Right ventricle myocardium inferior (tissue), 1 donor: ENCODE data around the gene DPP7. TPM values are rescaled to one million over a fixed set of nuclear protein-coding genes. Genes with fewer than 3 reads are reported as not detected.
"Not testable (repeated sequence)": the region's sequence is repeated elsewhere in the genome, so short reads cannot be mapped to it uniquely, and the experiment has no call there.

Experiments used
- ATAC-seq: fragments of 200-7000 bp; cut with Tn5 transposase; one replicate; pipeline ENCODE4 v1.9.1; 2020; ENCODE audit warnings: mild to moderate bottlenecking, moderate library complexity
- DNase-seq: peaks from one replicate; pipeline ENCODE4 v3.0.0; 2021; ENCODE audit errors: missing footprints
- intact Hi-C: fragments of 100-400 bp; cut with DNase I; formaldehyde crosslinking; loops from one replicate; pipeline ENCODE4 v1.11.0; 2022
- total RNA-seq: library from RNA; stranded (reverse); fragmentation: NEBNext Ultra II Directional; extraction: Animal tissue kit (Norgen Biotek cat#: 25700); gene quantifications from one replicate; pipeline ENCODE4 v1.2.1, GENCODE V29; 2021
- donor health status: DM: no; HTN: yes; CAD: no; lungs with severe emphysema.

Gene DPP7
- total RNA-seq, 1 donor from 2014 or later, result 143 TPM

DNA sequence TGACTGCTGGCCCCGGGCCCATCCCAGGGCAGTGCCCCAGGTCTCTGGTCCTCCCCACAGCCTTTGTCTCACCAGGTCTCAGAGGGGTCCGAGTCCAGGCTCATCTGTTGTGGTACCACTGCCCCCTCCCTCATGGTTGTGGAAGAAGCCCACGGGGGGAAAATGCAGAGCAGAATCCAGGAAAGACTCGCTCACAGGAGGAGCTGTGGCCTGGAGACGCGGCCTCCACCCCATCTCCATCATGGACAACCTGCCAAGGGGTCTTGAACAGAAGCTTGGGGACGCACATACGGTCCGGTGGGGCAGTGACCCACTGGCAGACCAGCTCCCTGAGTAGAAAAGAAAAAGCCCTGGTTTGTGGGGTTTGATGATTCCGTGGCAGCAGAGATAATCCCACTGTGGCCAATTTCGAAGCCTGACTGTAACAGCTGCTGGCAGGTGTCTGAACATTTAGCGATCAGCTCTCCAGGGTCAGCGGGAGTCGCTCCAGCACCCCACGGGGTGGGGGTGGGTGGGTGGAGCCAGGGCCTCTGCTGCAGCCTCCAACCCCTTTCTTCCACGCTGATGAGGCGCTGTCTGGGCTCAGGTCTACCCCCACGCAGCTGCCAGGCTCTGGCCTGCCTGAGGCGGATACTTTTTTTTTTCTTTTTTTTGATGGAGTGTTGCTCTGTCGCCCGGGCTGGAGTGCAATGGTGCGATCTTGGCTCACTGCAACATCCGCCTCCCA lies 22.5 kb upstream of the DPP7 start:
- intact Hi-C loops, result no loop called here
- peak; percentile 16 for DNase-seq
- ATAC-seq, result no peak

DNA sequence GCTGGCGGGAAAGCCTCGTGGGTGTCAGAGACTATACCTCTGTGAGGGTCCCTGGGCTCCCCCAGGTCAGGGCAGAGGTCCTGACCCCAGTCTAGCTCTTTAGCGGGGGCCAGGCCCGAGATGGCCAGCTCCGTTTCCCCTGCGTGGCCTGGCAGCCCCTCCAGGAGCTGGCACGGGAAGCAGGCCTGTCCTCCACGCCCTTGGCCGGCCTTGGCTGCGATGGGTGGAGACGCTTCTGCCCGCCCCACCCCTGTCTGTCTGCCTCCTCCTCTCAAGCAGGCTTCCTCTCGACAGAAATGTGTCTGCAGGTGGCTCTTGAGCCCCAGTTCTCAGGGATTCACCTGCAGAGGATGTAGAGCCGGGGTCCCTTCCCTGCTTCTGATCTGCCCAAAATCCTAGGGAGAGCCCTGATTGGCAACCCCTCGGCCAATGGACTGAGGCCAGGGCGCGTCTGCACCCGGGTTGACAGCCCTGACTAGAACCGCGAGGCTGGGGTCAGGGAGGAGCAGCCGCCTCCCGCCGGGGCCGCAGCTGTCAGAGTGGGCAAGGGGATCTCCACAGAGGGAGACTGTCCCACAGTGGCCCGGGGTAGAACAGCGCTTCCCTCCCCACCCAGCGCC lies 21.8 kb upstream of the DPP7 start:
- no peak for ATAC-seq
- intact Hi-C loops, result no loop called here
- peak; percentile 59 for DNase-seq

DNA sequence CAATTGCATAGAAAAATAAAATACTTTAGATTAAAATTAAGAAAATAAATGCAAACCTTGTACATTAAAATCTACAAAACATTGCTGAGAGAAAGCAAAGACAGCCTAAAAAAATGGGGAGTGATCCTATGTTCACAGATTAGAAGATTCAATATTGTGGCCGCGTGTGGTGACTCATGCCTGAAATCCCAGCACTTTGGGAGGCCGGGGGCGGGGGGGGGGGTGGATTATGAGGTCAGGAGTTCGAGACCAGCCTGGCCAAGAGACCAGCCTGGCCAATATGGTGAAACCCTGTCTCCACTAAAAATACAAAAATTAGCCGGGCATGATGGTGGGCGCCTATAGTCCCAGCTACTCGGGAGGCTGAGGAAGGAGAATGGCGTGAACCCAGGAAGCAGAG lies 20.6 kb upstream of the DPP7 start:
- ATAC-seq, intact Hi-C loops, DNase-seq: not testable (repeated sequence)

DNA sequence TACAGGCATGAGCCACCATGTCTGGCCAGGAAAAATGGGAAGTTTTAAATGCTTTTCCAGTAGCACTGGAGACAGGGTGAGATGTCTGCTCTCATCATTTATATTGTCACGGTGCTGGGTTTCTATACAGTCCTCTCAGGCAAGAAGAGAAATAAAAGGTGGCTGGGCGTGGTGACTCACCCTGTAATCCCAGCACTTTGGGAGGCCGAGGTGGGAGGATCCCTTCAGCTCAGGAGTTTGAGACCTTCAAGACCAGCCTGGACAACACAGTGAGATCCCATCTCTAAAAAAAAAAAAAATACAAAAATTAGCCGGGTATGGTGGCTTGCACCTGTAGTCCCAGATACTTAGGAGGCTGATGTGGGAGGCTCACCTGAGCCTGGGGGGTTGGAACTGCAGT lies 19.7 kb upstream of the DPP7 start:
- ATAC-seq (no peak), DNase-seq (no peak)
- intact Hi-C loops, result no loop called here

DNA sequence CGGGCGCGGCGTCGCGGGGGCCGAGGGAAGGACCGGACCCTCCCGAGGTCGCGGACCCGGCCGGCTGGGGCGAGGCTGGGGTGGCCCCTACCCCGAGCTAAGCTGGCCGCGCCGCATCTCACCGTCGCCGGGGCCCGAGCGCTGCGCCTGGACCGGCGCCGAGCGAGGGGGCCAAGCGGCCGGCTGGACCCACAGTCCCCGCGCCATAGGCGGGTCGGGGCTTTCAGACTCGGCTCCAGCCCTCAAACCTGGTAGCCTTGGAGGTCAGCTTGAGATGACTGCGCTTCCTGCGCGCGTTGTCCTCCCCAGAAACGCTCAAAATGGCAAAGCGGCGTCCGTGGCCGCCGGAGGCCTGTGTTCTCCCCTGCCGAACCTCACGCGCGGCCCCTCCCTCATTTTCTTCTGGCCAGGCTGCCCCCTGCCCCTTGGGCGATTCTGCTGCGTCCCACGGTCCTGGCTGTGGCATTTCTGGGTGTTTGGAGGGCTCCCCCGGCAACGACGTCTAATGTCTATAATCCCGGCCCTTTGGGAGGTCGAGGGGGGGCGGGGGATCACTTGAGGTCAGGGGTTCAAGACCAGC lies 15.7 kb upstream of the DPP7 start:
- intact Hi-C loops, result no loop called here
- ATAC-seq, result no peak
- no peak for DNase-seq

DNA sequence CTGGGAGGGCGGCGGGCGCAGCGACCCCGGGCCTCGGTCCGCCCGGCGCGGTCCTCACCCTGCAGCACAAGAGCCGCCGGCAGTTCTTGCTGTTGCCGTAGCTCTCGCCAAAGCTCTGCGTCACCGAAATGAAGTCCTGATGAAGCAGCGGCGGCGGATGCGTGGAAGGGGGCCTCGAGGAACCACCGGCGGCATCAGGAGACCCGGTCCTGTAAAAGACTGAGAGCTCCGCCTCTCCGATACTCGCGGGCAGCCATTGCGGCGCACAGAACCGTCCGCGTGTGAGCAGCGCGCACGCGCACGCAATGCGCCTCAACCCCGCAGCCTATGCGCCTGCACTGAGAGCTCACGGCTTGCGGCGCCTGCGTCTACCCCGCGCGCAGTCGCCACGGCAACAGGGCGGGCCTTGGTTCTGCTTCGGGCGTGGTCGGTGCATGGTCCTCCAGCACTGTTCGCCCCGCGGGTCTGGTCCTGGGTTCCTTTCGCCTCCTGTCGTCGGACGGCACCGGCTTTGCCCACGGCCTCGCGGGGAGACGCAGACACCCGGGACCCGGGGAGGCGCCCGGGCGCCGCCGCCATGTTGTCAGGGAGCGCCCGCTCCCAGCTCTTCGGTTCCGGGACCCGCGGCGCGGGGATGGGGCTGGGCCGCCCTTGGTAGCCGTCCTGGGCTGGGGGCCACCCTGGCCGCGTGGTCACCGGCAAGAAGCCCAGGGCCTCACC lies 15.1 kb upstream of the DPP7 start:
- peak; percentile 99 for ATAC-seq
- intact Hi-C loops, result loop anchor here (5.0 kb wide), 1 partner anchor 58 kb away; the partner anchor contains the start of genes ANAPC2 and SSNA1

DNA sequence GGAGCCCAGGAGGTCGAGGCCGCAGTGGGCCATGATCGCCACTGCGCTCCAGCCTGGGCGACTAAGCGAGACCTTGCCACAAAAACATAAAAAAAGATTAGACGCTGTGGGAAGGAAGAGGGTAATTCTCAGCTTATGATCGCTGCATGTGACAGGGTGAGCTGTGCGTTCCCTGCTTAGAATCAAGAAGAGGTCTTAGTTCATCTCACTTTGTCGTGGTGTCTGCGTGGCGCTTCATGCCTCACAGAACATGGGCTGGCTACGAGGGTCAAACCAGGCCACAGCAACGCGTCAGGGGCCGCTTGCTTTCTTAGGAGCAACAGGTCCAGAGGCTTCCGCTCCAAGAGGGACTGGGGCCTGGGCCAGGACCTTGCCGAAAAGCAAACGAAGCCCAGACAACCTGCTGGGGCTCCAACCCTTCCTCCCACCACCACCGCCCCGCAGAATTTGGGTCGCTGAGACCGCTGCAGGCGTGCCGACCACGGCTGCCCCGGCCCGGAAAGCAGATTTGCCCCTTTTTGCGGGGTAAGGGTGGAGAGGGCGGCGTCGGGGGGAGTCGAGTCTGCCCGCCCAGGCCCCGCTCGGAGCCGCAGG lies 14.4 kb upstream of the DPP7 start:
- DNase-seq (no peak), ATAC-seq (peak; percentile 18)
- intact Hi-C loops, result loop anchor here (5.0 kb wide), 1 partner anchor 58 kb away; the partner anchor contains the start of genes ANAPC2 and SSNA1

More for the DNA sequence above, 15.1 kb upstream of the DPP7 start:
- peak; percentile 96 for DNase-seq

DNA sequence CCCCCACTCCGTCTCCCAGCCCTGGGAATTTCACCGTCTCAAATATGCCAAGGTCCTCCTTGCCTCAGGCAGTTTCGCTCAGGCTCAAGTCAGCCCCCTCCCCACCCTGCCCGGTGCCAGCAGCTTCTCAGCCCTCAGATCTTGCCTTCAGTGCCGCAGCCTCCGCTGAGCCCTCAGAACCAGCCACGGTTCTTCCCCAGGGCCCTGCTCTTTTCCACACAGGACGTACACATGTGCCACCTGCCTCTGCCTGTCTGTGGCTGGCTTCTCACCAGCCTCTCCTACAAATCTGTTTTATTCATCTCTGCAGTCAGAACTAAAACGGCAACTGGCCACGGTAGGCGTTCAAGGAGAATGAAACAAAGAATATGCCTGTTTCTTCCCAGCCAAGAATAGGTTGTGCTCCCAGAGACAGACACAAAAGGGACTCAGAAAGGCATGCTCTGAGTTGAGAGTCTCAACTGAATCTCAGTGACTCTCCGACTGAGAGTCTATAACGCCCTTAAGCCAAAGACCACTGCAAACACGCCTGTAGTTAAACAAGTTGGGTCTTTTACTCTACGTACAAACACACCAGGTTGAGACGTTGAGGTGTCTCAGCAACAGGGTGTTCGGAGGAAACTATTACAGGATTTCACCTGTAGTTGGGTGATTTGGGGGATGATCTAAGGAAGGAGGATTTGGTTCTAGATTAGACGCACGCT lies 13.8 kb upstream of the DPP7 start:
- intact Hi-C loops, result loop anchor here (5.0 kb wide), 1 partner anchor 59 kb away; the partner anchor contains the start of genes ANAPC2 and SSNA1
- ATAC-seq, result no peak

DNA sequence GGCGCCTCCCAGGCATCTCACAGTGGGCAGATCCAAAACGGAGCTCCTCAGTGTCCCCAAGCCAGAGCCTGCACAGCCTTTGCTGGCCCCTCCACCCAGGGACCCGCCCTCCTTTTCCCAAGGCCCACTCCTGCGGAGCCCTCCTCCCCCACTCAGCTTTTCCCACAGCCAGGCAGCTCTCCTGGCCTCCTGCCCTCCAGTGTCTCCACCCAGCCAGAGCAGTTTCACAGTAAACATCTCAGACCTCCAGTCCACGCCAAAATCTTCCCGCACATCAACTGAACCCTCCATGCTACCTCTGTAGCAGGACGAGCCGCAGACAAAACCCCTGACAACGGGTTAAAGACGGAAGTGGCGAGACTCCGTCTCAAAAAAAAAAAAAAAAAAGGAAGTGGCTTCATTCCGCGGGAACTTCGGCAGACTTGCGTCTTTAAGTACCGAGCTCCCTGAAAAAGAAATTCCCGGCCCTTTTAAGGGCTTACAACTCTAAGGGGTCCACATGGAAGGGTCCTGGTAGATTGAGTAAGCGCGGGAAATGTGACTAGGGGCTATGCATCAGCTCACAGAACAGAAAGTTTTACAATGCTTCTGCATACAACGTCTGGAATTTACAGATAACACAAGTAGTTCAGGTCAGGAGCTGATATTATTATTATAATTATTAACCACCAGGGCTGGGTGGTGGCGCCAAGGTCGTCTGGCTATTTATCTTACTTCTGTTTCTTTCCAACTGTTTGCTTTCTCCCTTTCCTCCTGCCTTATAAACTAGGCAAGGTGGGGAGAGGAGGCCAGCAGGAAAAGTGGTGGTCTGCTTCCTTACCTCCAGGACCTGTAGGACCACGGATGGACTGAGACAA lies 13.0 kb upstream of the DPP7 start:
- intact Hi-C loops, result loop anchor here (5.0 kb wide), 1 partner anchor 60 kb away; the partner anchor contains the start of genes ANAPC2 and SSNA1
- peak; percentile 67 for DNase-seq
- ATAC-seq, result no peak

More for the DNA sequence above, 13.8 kb upstream of the DPP7 start:
- no peak for DNase-seq

DNA sequence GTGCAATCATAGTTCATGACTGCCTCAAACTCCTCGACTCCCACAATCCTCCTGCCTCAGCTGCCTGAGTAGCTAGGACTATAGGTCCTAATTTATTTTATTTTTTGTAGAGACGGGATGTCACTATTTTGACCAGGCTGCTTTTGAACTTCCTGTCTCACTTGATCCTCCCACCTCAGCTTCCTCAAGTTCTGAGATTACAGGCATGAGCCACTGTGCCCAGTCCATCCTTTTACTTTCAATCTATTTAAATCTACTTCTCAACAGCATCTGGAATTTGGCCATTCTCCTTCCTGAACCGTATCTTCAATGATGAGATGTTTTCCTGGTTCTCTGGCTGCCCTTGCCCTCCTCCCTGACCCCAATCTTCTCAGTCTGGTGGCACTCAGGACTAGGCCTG lies 12.3 kb upstream of the DPP7 start:
- no peak for DNase-seq
- intact Hi-C loops, result loop anchor here (5.0 kb wide), 1 partner anchor 61 kb away; the partner anchor contains the start of genes ANAPC2 and SSNA1
- no peak for ATAC-seq

DNA sequence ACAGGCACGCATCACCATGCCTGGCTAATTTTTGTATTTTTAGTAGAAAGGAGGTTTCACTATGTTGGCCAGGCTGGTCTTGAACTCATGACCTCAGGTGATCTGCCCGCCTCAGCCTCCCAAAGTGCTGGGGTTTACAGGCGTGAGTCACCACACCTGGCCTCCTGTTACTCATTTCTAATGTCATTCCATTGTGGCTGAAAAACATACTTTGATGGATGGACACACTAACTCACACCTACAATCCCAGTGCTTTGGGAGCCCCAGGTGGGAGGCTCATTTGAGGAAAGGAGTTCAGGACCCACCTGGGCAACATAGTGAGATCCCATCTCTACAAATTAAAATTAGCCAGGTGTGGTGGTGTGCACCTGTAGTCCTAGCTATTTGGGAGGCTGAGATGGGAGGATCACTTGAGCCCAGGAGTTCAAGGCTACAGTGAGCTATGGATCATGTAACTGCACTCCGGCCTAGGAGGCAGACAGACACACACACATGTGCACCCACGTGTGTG lies 9.5 kb upstream of the DPP7 start:
- intact Hi-C loops, ATAC-seq, DNase-seq: not testable (repeated sequence)

DNA sequence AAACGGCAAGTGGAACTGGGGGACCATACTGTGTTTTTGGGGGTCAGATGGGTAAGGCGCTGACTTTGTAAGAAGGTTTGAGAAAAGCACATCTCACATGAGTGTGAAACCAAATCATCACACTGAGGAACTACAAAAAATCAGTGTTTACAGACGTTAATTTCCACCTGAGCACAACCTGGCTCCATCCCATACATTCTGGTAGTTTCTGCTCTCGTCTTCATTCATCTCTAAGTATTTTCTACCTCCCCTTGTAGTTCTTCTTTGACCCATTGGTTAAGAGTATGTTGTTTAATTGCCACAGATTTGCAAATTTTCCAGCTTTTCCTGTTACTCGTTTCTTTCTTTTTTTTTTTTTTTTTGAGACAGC lies 8.9 kb upstream of the DPP7 start:
- intact Hi-C loops, result no loop called here
- ATAC-seq (no peak), DNase-seq (no peak)

DNA sequence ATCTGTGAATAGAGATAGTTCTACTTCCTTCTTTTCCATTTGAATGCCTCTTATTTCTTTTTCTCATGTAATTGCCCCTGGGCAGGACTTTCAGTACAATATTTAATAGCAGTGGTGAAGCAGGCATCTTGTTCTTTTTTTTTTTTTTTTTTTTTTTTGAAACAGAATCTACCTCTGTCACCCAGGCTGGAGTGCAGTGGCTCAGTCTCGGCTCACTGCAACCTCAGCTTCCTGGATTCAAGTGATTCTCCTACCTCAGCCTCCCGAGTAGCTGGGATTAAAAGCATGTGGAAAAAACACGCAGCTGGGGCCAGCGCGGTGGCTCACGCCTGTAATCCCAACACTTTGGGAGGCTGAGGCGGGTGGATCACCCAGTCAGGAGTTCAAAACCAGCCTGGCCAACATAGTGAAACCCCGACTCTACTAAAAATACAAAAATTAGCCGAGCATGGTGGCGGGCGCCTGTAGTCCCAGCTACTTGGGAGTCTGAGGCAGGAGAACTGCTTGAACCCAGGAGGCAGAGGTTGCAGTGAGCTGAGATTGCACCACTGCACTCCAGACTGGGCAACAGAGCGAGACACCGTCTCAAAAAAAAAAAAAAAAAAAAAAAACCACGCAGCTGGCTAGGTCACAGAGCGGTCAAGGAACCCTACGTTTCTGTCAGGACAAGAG lies 8.4 kb upstream of the DPP7 start:
- DNase-seq, ATAC-seq, intact Hi-C loops: not testable (repeated sequence)

DNA sequence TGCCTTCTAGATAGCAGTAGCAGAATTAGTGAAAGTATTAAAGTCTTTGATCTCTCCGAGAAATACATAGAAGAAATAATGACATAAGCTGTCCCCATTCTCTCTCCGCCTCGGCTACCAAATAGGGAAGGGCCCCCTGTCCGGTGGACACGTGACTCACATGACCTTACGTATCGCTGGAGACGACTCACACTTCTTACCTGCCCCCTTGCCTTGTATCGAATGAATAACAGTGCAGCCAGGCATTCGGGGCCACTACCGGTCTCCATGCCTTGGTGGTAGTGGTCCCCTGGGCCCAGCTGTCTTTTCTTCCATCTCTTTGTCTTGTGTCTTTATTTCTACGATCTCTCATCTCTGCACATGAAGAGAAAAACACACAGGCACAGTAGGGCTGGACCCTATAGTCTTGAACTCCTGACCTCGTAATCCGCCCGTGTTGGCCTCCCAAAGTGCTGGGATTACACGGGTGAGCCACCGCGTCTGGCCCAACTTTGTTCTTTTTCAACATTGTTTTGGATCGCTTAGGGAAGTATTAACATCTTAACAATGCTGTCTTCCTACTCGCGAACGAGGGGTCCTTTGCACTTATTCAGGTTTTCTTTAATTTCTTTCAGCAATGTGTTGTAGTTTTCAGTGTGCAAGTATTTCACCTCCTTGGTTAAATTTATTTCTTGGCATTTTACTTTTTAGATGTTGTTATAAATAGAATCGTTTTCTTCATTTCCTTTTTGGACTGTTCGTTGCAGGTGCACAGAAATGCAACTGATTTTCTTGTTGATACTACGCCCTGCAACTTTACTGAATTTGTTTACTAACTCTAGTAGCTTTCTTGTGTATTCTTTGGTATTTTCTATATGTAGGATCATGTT lies 7.6 kb upstream of the DPP7 start:
- ATAC-seq, intact Hi-C loops: not testable (repeated sequence)
- peak; percentile 52 for DNase-seq

DNA sequence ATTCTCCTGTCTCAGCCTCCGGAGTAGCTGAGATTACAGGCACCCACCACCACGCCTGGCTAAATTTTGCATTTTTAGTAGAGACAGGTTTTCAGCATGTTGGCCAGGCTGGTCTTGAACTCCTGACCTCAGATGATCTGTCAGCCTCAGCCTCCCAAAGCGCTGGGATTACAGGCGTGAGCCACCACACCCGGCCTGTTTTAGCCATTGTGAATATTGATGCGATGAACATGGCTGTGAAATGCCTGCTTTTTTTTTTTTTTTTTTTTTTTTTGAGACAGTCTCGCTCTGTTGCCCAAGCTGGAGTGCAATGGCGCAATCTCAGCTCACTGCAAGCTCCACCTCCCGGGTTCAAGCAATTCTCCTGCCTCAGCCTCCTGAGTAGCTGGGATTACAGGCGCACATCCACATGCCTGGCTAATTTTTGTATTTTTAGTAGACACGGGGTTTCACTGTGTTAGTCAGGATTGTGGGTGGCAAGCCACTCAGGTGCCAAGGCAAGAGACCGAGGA lies 3.6 kb upstream of the DPP7 start:
- ATAC-seq, intact Hi-C loops, DNase-seq: not testable (repeated sequence)
